Stimulated activated CD4-positive, alpha-beta T cell treated with anti-CD3 and anti-CD28 coated beads, Interleukin-2, amount 100 ng/mL, for 24 hours (primary cell): ENCODE measurements around the gene KLHL30.
A peak's percentile ranks its signal among the peaks of the same experiment; 100 is the strongest.

Experiments used
- DNase-seq, 2 donors: peaks; one replicate each; pipeline ENCODE4 v3.0.0-alpha.2; 2020

KLHL30 gene

DNA sequence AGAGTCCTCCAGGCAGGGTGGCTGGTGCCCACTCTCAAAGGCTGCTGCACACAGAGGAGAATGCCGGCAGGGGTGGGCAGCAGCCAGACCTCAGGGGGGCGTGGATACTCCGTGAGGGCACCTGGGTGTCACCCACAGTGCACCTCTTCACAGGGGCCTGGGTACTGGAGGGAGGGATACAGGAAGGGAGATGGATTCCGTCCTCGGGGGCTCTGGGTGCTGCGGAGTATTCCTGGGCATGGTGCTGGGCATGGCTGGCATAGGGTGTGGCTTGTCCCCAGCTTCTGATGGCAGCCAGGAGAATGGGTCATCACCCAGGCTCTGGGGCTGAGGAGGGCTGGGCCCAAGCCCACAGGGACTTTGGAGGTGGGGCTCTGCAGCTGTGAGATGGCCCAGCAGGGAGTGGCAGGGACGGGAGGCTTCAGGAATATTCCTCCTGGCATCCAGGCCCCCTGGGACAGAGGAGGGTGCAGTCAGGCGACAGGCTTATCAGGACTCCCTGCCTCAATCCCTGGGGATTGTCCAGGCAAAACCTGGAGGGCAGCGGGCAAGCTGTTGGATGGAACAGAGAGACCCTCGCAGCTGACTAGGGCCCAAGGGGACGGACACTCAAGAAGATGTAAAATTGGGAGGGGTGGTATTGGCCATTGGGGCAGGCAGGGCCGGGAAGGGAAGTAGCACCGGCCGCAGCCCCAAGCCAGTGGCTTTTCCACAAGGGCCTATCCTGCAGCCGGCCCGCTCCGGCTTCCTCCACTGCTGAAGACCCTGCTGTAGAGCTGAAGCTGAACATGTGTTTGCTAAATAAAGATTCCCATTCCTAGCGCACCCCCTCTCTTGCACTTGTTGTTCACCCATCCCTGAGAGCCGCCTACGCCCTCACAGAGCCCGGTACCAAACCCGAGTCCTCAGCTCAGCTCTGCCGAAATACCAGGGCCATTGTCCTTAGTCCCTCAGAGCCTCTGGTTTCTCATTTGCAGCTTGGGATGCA lies 5.7 kb upstream of the KLHL30 start:
- DNase-seq: no peak

GRCh38 chr2:238133499-238134392 lies 4.7 kb upstream of the KLHL30 start:
- no peak for DNase-seq

DNA sequence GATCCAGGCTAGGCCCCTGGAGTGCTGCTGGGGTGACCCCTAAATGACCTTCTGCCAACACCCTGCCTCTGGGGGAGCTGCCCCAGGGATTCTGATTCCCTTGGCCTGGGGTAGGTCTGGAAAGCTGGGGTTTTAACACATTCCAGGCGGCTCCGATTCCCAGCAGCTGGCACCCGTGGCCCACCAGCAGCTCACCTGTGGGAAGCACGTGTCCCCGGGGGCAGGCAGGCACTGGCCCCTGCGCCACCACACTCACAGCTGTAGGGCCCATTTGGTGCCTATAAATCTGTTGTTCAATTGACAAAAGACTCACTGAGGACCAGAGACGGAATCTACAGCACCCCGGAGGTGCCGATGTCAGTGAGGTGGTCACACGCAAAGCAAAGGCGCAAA lies 4.1 kb upstream of the KLHL30 start:
- no peak for DNase-seq

DNA sequence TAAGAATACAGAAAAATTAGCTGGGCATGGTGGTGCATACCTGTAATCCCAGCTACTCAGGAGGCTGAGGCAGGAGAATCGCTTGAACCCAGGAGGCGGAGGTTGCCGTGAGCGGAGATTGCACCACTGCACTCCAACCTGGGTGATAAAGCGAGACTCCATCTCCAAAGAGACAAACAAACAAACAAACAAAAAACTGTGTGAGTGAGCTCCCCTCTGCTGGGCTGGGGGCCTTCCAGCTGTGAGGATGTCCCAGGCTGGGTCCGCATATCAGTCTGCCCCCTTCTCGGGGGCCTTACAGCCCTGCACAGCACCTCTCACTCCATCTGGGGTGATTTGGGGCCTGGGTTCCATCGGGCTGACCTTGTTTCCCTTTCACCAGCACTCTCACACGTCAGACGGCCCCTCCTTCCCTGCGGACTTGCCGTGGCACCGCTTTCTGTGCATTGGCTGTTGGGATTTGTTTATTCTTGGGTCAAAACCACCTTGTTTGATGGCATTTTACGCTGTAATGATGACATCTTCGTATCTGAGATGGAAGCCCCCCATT lies 2.8 kb upstream of the KLHL30 start:
- DNase-seq: no peak

GRCh38 chr2:238136820-238137537 lies 1.5 kb upstream of the KLHL30 start:
- no peak for DNase-seq

DNA sequence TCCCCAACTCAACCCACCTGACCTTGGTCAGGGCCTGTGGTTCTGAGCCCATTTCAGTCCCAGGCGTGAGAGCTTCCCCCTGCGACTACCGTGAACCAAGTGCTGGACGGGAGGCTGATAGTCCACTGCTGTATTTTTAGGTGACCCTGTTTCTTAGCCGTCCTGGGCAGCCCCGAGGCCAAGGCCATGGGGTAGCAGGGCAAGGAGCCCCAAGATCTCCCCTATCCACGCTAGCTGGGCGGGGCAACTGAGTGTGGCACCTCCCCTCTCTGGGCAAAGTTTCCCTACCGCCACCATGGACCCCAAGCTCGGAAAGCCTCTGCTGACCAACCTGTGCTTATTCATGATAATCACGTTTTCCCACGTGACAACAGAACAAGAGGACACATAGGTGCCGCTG lies 583 bp upstream of the KLHL30 start:
- no peak for DNase-seq

- DNase-seq: peak; percentile 35 to 59
Measured at GRCh38 chr2:238139196-238140039, 950 bp downstream of the KLHL30 start.

DNA sequence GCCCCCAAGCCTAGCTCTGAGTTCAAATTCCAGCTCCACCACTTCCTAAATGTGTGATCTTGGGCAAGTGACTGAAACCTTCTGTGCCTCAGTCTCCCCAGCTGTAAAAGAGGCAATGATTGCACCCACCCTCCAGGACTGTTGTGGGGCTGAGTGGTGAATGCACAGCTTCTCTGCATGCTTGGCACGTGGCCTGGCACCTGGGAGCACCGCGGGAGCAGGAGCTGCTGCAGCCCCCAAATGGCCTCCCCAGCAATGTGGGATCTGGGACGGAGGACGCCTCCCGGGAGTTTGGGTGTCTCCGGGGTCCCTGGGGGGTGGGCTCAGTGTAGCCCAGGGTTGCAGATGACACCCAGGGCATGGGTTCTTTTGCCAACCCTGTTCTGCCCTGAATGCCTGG lies 1.6 kb downstream of the KLHL30 start:
- no peak for DNase-seq

- DNase-seq: no peak
Measured at GRCh38 chr2:238140721-238141540, 2.5 kb downstream of the KLHL30 start.

DNA sequence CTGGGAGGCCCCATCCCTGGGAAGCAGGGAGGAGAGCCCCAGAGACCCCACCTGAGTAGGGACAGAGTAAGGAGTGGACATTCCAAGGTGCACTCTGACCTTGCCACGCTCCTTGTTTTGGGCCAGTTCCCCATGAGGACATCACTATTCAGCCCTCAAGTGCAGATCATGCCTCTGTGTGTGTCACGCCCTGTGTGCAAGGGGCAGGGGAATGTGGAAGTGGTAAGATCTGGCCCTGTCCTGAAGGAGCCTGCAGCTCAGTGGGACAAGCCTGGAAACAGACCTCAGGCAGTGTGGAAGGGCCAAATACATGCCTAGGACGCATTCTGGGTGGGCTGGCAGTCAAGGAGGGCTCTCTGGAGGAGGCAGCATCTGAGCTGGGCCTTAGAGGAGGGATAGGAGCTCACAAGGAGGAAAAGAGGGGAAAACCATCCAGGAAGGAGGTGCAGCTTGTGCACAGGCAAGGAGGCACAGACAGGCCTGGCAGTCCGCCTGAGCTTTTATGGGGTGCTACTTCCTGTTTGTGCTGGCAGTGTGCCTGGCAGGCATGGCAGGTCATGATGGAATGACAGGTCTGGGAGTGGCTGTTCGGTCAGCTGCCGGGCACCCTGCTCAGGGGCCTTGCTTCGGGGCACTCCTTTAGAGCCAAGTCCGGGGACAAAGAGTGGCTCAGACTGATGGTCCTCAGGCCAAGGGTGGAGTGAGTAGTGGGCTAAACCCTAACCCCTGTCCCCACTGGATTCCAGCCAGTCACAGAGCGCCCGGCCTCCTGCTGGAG lies 3.3 kb downstream of the KLHL30 start:
- no peak for DNase-seq

GRCh38 chr2:238142382-238143205 lies 4.1 kb downstream of the KLHL30 start:
- DNase-seq: no peak

DNA sequence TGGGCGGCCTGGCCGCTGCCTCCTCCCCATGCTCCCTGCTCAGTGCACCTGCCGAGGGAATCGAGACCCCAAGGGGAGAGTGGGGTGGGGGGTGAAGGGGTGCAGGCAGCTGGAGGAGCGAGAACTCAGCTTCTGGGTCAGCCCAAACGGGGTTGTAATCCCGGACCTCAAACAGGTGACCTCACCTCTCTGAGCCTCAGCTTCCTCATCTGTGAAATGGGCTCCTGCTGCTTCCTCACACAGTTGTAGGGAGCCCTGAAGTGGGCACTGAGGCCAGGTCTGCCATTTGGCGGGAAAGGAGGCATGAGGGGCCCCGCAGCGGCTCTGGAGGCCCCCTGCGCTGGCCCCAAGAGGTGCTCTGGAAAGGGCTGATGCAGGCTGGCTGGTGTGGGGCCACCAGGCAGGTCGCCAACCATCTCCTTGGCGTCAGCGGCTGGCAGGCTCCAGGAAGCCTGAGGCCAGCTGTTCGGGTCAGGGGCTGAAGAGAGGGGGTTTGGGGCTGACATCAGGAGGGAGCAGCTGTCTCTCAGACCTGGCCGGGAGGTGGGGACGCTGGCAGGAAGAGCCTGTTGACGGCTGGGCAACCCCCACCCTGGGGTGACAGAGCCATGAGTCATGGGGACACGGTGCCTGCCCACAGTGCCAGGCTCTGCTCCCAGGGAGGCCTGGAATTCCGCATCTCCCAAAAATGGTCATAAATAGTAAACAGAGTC lies 4.9 kb downstream of the KLHL30 start:
- no peak for DNase-seq

- DNase-seq: no peak
Measured at GRCh38 chr2:238144262-238144661, 5.8 kb downstream of the KLHL30 start.

- no peak for DNase-seq
Measured at GRCh38 chr2:238145046-238145445, 6.6 kb downstream of the KLHL30 start.

GRCh38 chr2:238145851-238146250 lies 7.4 kb downstream of the KLHL30 start:
- no peak for DNase-seq

DNA sequence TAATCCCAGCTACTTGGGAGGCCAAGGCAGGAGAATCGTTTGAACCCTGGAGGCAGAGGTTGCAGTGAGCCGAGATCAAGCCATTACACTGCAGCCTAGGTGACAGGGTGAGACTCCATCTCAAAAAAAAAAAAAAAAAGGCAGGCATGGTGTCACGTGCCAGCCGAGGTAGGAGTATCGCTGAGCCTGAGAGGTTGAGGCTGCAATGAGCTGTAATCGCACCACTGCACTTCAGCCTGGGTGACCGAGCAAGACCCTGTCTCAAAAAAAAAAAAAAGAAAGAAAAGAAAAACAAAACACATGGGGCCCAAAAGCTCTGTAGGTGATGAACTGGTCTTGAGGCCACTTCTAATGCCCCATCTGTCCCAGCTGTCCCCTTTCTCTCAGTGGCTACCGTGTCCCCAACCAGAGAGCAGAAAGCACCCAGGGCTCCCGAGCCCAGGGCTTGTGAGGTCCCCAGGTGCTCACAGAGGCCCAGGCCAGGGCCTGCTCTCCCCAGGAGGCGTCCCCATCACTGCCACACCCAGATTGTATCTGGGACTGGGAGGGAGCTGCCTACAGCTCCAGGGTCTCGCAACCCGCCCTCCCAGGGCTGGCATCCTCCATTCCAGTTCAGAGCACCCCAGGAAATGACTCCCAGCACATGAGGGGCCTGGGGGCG lies 8.5 kb downstream of the KLHL30 start:
- DNase-seq: no peak

GRCh38 chr2:238148981-238149380 lies 10.5 kb downstream of the KLHL30 start:
- DNase-seq: no peak
